PC-3 (cell line): ENCODE results near the gene DGKI. TPM values are rescaled to one million over a fixed set of nuclear protein-coding genes. Genes with fewer than 3 reads are reported as not detected.

Source experiments
- ATAC-seq: fragments of 200-7000 bp; cut with Tn5 transposase; 2 replicates; pipeline ENCODE4 v1.9.1; 2020; ENCODE audit warnings: mild to moderate bottlenecking, moderate library complexity
- BruUV-seq: library from RNA; stranded (reverse); fragments of 400-500 nt; replicated peaks from 2 replicates; lab custom pipeline; 2021; lab: Mats Ljungman, UMichigan
- CTCF ChIA-PET: fragments of 300-600 bp; sonication (Branson Sonifier 250); formaldehyde crosslinking; loops from one replicate; lab custom pipeline; 2022; ENCODE audit warnings: antibody characterized with exemption; lab: Charles Lee
- POLR2A ChIA-PET: fragments of 300-600 bp; sonication (Branson Sonifier 250); formaldehyde crosslinking; loops from one replicate; lab custom pipeline; 2022; ENCODE audit warnings: antibody characterized with exemption; ENCODE audit not compliant: unreplicated experiment; lab: Charles Lee
- DNase-seq: peaks from one replicate; pipeline ENCODE4 v3.0.0-alpha.2; 2015
- H2AFZ ChIP-seq: fragments of 300-600 bp; sonication (generic); 2 replicates; pipeline ENCODE4 v1.6.0; 2016; ENCODE audit warnings: antibody characterized with exemption, low read length
- H3F3A ChIP-seq: fragments of 300-600 bp; sonication (generic); one replicate; pipeline ENCODE4 v1.6.0; 2017; ENCODE audit warnings: antibody characterized with exemption, low read length, control low read depth, mild to moderate bottlenecking; ENCODE audit not compliant: unreplicated experiment
- H3K27ac ChIP-seq: fragments of 300-600 bp; sonication (generic); 2 replicates; pipeline ENCODE4 v1.5.1; 2016; ENCODE audit warnings: mild to moderate bottlenecking, low read length
- H3K27me3 ChIP-seq: fragments of 300-600 bp; sonication (generic); 2 replicates; pipeline ENCODE4 v1.6.1; 2016; ENCODE audit warnings: low read length, mixed read lengths
- H3K36me3 ChIP-seq: fragments of 300-600 bp; sonication (generic); 2 replicates; pipeline ENCODE4 v1.6.1; 2016; ENCODE audit warnings: low read depth, mixed run types, low read length, mixed read lengths
- H3K4me1 ChIP-seq: fragments of 300-600 bp; sonication (generic); 2 replicates; pipeline ENCODE4 v1.5.1; 2016; ENCODE audit warnings: low read length; ENCODE audit not compliant: insufficient read depth
- H3K4me2 ChIP-seq: fragments of 300-600 bp; sonication (generic); 2 replicates; pipeline ENCODE4 v1.6.0; 2016; ENCODE audit warnings: low read length
- H3K4me3 ChIP-seq: fragments of 300-600 bp; sonication (generic); 2 replicates; pipeline ENCODE4 v1.5.1; 2016; ENCODE audit warnings: mild to moderate bottlenecking, low read length, mixed read lengths
- H3K79me2 ChIP-seq: fragments of 300-600 bp; sonication (generic); 2 replicates; pipeline ENCODE4 v1.6.1; 2017; ENCODE audit warnings: low read length, mixed read lengths
- H3K9ac ChIP-seq: fragments of 300-600 bp; sonication (generic); 2 replicates; pipeline ENCODE4 v1.6.0; 2016; ENCODE audit warnings: mild to moderate bottlenecking, low read length
- H3K9me2 ChIP-seq: fragments of 300-600 bp; sonication (generic); replicated peaks from 2 replicates; pipeline ENCODE4 v1.6.1; 2016; ENCODE audit warnings: mixed run types, low read length, mixed read lengths
- H3K9me3 ChIP-seq: fragments of 300-600 bp; sonication (generic); 2 replicates; pipeline ENCODE4 v1.6.1; 2016; ENCODE audit warnings: low read length, mixed read lengths
- H4K20me1 ChIP-seq: fragments of 300-600 bp; sonication (generic); 2 replicates; pipeline ENCODE4 v1.6.1; 2016; ENCODE audit warnings: low read length, mixed read lengths
- CTCF ChIP-seq: fragments of 300-600 bp; sonication (generic); conservative IDR thresholded peaks from 2 replicates; pipeline ENCODE4 v1.5.1; 2017; ENCODE audit warnings: antibody characterized with exemption, low read depth, mild to moderate bottlenecking, low read length
- EZH2 ChIP-seq: fragments of 300-600 bp; sonication (generic); IDR thresholded peaks from one replicate; pipeline ENCODE4 v1.6.1; 2017; ENCODE audit warnings: antibody characterized with exemption, mild to moderate bottlenecking, low read length; ENCODE audit not compliant: unreplicated experiment
- EZH2phosphoT487 ChIP-seq: fragments of 300-600 bp; sonication (generic); IDR thresholded peaks from 2 replicates; pipeline ENCODE4 v1.6.1; 2018; ENCODE audit warnings: mild to moderate bottlenecking, antibody characterized with exemption, low read length, borderline replicate concordance
- intact Hi-C: fragments of 100-400 bp; cut with micrococcal nuclease; formaldehyde crosslinking; loops from 2 replicates; pipeline ENCODE4 v1.9.0; 2023
- total RNA-seq: library from RNA; depleted of rRNA; stranded (reverse); fragments of >200 nt; gene quantifications from 2 replicates; pipeline ENCODE4 v1.2.3, GENCODE V29; 2014

The DGKI gene
- total RNA-seq, 1 experiment from 2014 or later: not detected

GRCh38 chr7:137501562-137501961 is 345.2 kb downstream of the DGKI start:
- CTCF ChIA-PET: no interaction called here
- no peak for TF ChIP-seq EZH2
- TF ChIP-seq CTCF: no peak
- TF ChIP-seq EZH2phosphoT487: no peak
- Histone ChIP-seq H3K79me2 (no peaks in the 10 kb centered on the region), H3K4me1 (no peaks in the 10 kb centered on the region), H3K36me3 (no peaks in the 10 kb centered on the region), H4K20me1 (no peaks in the 10 kb centered on the region), H3K27ac (no peak overlapping the region), H3K4me2 (no peak overlapping the region), H3K4me3 (no peak overlapping the region), H3K27me3 (no peaks in the 10 kb centered on the region), H3K9ac (no peak overlapping the region), H3K9me2 (no peaks in the 10 kb centered on the region), H3K9me3 (no peaks in the 10 kb centered on the region), H3F3A (no peaks in the 10 kb centered on the region), H2AFZ (no peak overlapping the region)
- no peak for DNase-seq
- POLR2A ChIA-PET: no interaction called here
- BruUV-seq: no TSS peak
- intact Hi-C loops: no loop called here
- ATAC-seq: no peak

- no peaks in the 10 kb centered on the region for H3F3A ChIP-seq
- peaks cover 5% of the 10 kb centered on the region; the same call in 1 of the 2 replicates for H3K27me3 ChIP-seq
- H4K20me1 ChIP-seq: no peaks in the 10 kb centered on the region
- no TSS peak for BruUV-seq
- no peaks in the 10 kb centered on the region for H3K36me3 ChIP-seq
- H3K4me2 ChIP-seq: no peak overlapping the region
- no peak overlapping the region for H3K4me3 ChIP-seq
- H3K9ac ChIP-seq: no peak overlapping the region
- DNase-seq (no peak), ATAC-seq (no peak)
- CTCF ChIA-PET: no interaction called here
- TF ChIP-seq CTCF (no peak), EZH2phosphoT487 (no peak), EZH2 (no peak)
- no peaks in the 10 kb centered on the region for H3K9me2 ChIP-seq
- intact Hi-C loops: no loop called here
- no peaks in the 10 kb centered on the region for H3K79me2 ChIP-seq
- POLR2A ChIA-PET: no interaction called here
- H3K27ac ChIP-seq: no peak overlapping the region
- no peak overlapping the region for H2AFZ ChIP-seq
- H3K4me1 ChIP-seq: no peaks in the 10 kb centered on the region
- no peaks in the 10 kb centered on the region for H3K9me3 ChIP-seq
Measured at GRCh38 chr7:137492889-137493288, 353.9 kb downstream of the DGKI start.

DNA sequence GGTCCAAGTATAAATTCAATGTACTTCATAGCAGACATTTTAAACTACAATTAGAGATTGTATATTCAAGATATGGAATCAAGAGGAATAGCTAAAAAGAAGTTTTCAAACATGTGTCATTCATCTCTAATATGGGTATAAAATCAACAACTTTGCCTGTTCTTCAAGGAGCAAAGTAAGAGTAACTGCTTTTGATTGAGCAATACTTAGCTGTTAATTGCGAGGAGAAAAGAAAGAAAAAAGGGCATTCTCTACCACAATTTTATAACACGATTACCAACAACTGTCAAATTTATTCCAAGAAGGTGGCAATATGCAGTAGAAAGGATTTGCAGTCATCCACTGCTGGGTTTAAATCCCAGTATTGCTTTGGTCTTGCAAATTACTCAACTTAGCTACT is 356.9 kb downstream of the DGKI start:
- BruUV-seq: no TSS peak
- no peak overlapping the region for H2AFZ ChIP-seq
- ChIA-PET POLR2A (no interaction called here), CTCF (no interaction called here)
- no peak overlapping the region for H3K9ac ChIP-seq
- no peak for TF ChIP-seq CTCF
- TF ChIP-seq EZH2phosphoT487: no peak
- no peak for DNase-seq
- intact Hi-C loops: no loop called here
- no peak overlapping the region for H3K27ac ChIP-seq
- no peak overlapping the region for H3K4me2 ChIP-seq
- H3F3A ChIP-seq: no peaks in the 10 kb centered on the region
- H3K4me1 ChIP-seq: no peaks in the 10 kb centered on the region
- peaks cover 7% of the 10 kb centered on the region; the same call in 1 of the 2 replicates for H3K27me3 ChIP-seq
- H3K79me2 ChIP-seq: no peaks in the 10 kb centered on the region
- no peak overlapping the region for H3K4me3 ChIP-seq
- no peaks in the 10 kb centered on the region for H4K20me1 ChIP-seq
- no peak for ATAC-seq
- H3K36me3 ChIP-seq: no peaks in the 10 kb centered on the region
- no peaks in the 10 kb centered on the region for H3K9me3 ChIP-seq
- no peaks in the 10 kb centered on the region for H3K9me2 ChIP-seq
